ENCODE measurements around the gene YDJC. TPM values are rescaled to one million over a fixed set of nuclear protein-coding genes. Genes with fewer than 3 reads are reported as not detected.
"Not testable (repeated sequence)": the region's sequence is repeated elsewhere in the genome, so short reads cannot be mapped to it uniquely, and the experiment has no call there.

The YDJC gene
- 21.3 and 25.0 TPM in 2 replicates for total RNA-seq

DNA sequence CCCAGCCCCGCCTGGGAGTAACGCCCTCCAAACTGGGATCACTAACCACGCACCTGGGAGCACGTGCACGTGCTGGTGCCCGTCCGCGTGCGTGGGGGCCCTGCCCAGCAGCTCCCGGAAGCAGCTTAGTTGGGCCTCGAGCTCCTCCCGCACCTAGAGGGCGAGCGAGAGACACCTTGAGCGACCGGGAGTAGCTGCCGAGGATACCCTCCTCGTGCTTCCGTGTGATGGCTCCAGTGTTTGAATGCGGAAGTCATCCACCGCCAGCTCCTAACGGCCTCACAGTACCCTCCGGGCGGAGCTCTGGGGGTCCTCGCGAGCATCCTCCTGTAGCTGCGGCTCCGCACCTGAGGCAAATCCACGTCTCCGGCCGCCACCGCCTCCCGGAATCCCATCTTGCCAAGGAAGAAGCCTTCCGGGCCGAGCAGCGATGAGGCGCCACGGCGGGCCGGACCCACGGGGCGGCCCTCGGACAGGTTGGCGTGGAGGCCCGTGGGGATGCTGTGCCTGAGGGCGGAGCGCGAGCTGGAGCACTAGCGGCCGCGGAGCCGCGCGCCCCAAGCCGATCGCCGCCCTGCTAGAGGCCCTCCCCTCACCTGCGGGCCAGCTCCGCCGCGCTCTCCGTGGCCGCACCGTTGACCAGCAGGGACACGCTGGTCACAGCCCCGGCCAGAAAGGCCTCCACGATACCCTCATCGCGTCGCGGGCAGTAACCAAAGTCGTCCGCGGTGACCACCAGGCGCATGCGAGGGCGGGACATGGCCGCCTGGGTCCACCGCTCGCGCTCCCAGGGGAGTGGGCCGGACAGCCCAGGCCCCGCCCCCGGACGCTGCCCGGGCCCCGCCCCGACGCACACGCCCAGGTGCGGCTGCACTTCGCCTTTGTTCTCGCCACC, at the start of gene YDJC:
TSS of gene YDJC (minus strand) at position 768 of the 895 bp plus-strand sequence. CDS start at position 760, 8 bp downstream.
- peak; percentile 96 for DNase-seq

GRCh38 chr22:21679383-21679782, 49.6 kb upstream of the YDJC start:
- no peak for DNase-seq

- DNase-seq, result not testable (repeated sequence)
Observed at GRCh38 chr22:21678842-21679241, 49.0 kb upstream of the YDJC start.

DNA sequence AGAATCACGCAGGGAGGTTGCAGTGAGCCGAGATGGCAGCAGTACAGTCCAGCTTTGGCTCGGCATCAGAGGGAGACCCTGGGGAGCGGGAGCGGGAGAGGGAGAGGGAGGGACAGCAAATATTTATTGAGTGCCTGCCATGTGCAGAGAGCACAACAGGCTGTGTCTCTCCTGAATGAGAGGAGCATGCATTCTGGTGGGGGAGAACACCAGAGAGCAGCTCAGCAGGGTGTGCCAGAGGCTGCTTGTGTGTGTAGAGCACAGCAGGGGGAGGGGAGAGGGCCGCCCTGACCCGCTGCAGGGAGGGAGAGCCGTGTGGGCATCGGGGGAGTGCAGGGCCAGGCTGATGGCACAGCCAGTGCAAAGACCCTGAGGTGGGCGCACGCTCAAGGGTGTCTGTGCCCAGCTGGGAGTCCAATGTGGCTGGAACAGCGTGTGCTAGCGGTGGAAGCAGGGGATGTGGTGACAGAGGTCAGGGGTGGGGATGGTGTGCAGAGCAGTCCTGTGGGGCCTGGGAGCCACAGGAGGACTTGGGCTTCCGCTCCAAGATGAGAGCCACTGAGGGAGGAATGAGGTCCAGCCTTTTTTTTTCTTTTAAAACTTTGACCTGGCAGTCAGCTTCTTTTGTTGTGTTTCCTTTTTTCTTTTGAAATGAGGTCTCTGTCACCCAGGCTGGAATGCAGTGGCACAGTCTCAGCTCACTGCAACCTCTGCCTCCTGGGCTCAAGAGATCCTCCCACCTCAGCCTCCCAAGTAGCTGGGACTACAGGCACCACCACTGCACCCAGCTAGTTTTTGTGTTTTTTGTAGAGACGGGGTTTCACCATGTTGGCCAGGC, 48.0 kb upstream of the YDJC start:
- no peak for DNase-seq

DNA sequence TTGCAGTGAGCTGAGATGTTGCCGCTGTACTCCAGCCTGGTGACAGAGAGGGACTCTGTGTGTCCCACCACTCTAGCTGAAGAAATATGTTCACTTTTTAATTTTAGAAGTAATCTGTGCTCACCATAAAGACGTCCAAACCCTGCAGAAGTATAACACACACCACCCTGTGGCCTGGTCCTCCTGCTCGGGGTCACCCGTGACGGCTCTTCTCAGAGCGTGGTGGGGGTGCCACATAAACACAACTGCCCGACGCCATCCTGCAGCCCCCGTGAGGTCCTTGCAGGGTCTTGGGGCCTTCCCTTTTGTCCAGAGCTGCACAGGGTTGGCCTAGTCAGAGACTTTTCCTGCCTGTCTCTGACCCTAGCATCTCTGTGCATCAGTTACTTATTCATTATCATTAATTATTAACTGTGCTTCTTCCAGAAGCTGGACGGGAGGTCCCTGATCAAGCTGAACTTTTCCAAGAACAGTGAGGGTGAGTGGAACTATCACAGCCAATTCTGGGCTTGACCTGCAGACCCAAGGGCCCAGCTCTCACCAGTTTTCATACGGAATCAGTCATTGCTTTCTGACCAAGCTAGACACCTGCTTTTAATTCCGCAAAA, 44.9 kb upstream of the YDJC start:
- no peak for DNase-seq

DNA sequence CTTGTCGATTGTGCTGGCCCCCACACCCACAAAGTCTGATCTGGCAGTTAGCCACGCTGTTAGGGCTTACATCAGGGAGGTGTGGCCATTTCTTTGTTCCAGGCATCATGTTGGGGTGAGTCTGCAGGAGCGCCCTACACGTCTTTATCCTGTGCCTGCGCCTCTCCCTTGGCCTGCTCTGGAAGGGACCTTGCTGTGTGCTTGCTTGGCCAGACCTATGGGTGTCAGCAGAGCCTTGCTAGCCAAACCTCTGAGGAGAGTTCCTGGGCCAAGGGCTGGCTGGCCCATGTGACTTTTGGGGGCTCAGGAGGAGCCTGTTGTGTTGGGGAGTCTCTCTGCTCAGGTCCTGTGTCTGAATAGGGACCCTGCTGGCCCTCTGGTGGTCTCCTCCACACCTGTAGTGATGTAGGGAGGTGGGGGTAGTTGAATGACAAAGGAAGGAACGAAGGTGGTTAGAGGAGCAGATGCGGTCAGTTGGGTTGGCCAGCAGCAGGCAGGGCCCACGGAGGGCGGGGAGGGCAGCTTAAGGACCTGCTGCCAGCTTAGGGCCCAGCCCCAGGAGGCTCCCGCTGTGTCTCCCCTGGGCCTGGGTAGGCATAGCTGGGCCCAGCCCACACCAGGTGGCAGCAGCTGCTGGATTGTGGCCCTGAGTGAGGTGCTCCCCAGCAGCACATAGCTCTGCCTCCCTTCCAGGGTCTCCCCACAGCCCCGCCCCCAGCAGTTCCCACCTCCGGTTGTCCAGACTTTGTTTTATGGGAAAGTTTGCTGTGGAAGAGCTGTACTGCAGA, 43.9 kb upstream of the YDJC start:
- no peak for DNase-seq

GRCh38 chr22:21672107-21672629, 42.3 kb upstream of the YDJC start:
- no peak for DNase-seq

- no peak for DNase-seq
Observed at GRCh38 chr22:21669026-21669425, 39.2 kb upstream of the YDJC start.

DNA sequence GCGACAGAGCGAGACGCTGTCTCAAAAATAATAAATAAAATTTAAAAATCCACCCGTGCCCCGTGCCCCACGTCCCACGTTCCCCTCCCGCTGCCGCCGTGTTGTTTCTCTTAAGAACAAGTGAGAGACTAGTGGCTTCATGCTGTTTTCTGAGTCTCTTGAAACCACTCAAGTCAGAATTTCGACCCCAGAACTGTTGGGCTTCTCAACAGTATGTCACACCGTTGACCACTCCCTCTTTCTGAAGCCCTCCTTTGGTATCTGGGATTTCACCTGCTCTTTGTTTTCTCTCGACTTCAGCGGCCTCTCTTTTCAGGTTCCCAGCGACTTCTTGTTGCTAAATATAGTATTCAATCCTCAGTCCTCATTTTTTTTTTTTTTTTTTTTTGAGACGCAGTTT, 37.0 kb upstream of the YDJC start:
- DNase-seq, result no peak

- no peak for DNase-seq
Observed at GRCh38 chr22:21665047-21665851, 35.4 kb upstream of the YDJC start.

DNA sequence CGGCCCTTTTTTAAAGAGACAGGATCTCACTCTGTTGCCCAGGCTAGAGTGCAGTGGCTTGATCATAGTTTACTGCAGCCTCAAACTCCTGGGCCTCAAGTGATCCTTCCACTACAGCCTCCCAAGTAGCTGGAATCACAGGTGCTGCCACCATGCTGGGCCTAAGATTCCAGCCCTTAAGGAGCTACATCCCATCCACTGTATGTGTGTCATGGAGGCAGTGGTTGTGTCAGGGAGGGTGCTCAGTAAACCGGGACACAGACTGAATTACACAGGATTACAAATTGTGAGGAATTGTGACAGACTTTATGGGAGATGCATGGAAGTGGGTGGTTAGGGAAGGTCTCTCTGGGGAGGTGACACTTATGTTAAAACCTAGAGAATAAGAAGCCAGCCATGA, 33.9 kb upstream of the YDJC start:
- no peak for DNase-seq

GRCh38 chr22:21661991-21662390, 32.2 kb upstream of the YDJC start:
- DNase-seq, result no peak

GRCh38 chr22:21660904-21661303, 31.1 kb upstream of the YDJC start:
- no peak for DNase-seq

GRCh38 chr22:21659864-21660525, 30.2 kb upstream of the YDJC start:
- DNase-seq, result no peak

GRCh38 chr22:21657360-21658032, 27.7 kb upstream of the YDJC start:
- peak; percentile 61 for DNase-seq

GRCh38 chr22:21657020-21657359, 27.2 kb upstream of the YDJC start:
- no peak for DNase-seq

GRCh38 chr22:21652547-21653545, 23.0 kb upstream of the YDJC start:
- DNase-seq, result no peak

- DNase-seq, result peak; percentile 89
Observed at GRCh38 chr22:21652010-21652546, 22.3 kb upstream of the YDJC start.

Data from dermis blood vessel endothelial cell (primary cell).